HFFc6 (cell line): Measurements from ENCODE around the gene KMT5C. TPM values are rescaled to one million over a fixed set of nuclear protein-coding genes. Genes with fewer than 3 reads are reported as not detected.

ENCODE experiments used
- DNase-seq: peaks from one replicate; pipeline ENCODE4 v3.0.0-alpha.2; 2018
- H3K27ac Mint-ChIP-seq: 2 replicates; pipeline ENCODE4 v1.8.0; 2020; ENCODE audit warnings: mild to moderate bottlenecking, mixed read lengths
- H3K27me3 Mint-ChIP-seq: 2 replicates; pipeline ENCODE4 v1.8.0; 2021; ENCODE audit warnings: mild to moderate bottlenecking, moderate library complexity, mixed read lengths; ENCODE audit not compliant: insufficient read depth
- H3K36me3 Mint-ChIP-seq: 2 replicates; pipeline ENCODE4 v1.8.0; 2021; ENCODE audit warnings: low read depth, mixed read lengths
- H3K4me1 Mint-ChIP-seq: 2 replicates; pipeline ENCODE4 v1.8.0; 2020; ENCODE audit warnings: low read depth, mixed read lengths
- H3K4me3 Mint-ChIP-seq: 2 replicates; pipeline ENCODE4 v1.8.0; 2020; ENCODE audit warnings: mild to moderate bottlenecking, moderate library complexity, mixed read lengths
- H3K9me3 Mint-ChIP-seq: 2 replicates; pipeline ENCODE4 v1.8.0; 2020; ENCODE audit warnings: mild to moderate bottlenecking, mixed read lengths
- total RNA-seq, 6 experiments: library from RNA; stranded (reverse); fragmentation: NEBNext Ultra II Directional; extraction: Animal tissue kit (Norgen Biotek cat#: 25700); gene quantifications; 2 replicates in 1 of 6; 3 replicates in 5 of 6; pipeline ENCODE4 v1.2.3, GENCODE V29; 2021
- TF ChIP-seq, protein P1 (sequence below): fragments of 200-600 bp; sonication (generic); IDR thresholded peaks from 2 replicates; pipeline ENCODE4 v1.5.0; 2021; ENCODE audit warnings: antibody characterized with exemption, mild to moderate bottlenecking

The KMT5C gene
- total RNA-seq, 6 experiments from 2014 or later, result 3.8 to 6.2 (median 4.4) TPM

DNA sequence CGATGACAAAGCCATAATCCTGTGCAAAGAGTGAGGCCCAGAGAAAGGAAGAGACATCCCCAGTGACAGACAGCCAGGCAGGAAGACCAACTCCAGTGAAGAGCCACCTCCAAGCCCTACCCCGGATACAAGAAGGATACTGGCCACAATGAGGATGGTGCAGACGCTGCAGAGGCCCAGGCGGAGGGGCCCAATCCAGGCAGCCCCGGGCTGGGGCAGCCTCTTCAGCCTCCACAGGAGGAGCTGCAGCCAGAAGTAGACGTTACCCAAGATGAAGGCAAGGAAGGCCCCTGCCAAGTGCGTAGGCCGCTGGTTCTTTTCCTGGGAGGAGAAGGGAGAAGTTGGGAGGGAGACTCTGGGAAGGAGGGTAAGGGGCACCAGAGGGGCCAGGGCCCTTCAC, 23.0 kb upstream of the KMT5C start:
- DNase-seq, result no peak
- H3K9me3 Mint-ChIP-seq, result no peaks in the 10 kb centered on the region
- H3K36me3 Mint-ChIP-seq, result no peaks in the 10 kb centered on the region
- H3K4me1 Mint-ChIP-seq, result no peaks in the 10 kb centered on the region
- no peak overlapping the region for H3K4me3 Mint-ChIP-seq
- TF ChIP-seq, protein P1, sequence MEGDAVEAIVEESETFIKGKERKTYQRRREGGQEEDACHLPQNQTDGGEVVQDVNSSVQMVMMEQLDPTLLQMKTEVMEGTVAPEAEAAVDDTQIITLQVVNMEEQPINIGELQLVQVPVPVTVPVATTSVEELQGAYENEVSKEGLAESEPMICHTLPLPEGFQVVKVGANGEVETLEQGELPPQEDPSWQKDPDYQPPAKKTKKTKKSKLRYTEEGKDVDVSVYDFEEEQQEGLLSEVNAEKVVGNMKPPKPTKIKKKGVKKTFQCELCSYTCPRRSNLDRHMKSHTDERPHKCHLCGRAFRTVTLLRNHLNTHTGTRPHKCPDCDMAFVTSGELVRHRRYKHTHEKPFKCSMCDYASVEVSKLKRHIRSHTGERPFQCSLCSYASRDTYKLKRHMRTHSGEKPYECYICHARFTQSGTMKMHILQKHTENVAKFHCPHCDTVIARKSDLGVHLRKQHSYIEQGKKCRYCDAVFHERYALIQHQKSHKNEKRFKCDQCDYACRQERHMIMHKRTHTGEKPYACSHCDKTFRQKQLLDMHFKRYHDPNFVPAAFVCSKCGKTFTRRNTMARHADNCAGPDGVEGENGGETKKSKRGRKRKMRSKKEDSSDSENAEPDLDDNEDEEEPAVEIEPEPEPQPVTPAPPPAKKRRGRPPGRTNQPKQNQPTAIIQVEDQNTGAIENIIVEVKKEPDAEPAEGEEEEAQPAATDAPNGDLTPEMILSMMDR, result no peak
- peaks cover 25% of the 10 kb centered on the region for H3K27me3 Mint-ChIP-seq
- no peak overlapping the region for H3K27ac Mint-ChIP-seq

DNA sequence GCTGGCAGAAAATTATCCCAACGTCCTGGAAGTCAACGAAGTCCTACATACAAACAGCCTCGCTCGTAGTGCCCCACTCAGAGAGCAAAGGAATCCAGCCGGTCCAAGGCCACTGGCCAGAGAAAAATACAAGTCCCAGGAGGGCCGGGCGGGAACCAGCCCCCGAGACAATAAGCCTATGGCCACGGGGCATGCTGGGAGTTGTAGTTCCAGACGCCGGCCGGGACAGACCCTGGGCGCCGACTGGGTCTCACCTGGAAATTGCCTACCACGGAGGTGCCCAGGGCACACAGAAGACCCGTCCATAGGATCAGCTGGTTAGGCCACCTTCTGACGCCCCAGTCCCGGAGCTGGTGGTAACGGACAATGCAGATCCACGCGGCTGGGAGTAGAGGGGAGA, 19.9 kb upstream of the KMT5C start:
- Mint-ChIP-seq H3K9me3 (no peaks in the 10 kb centered on the region), H3K4me3 (no peak overlapping the region), H3K36me3 (no peaks in the 10 kb centered on the region), H3K4me1 (no peaks in the 10 kb centered on the region), H3K27me3 (peaks cover 33% of the 10 kb centered on the region), H3K27ac (no peak overlapping the region)
- TF ChIP-seq, protein P1, result no peak
- no peak for DNase-seq

DNA sequence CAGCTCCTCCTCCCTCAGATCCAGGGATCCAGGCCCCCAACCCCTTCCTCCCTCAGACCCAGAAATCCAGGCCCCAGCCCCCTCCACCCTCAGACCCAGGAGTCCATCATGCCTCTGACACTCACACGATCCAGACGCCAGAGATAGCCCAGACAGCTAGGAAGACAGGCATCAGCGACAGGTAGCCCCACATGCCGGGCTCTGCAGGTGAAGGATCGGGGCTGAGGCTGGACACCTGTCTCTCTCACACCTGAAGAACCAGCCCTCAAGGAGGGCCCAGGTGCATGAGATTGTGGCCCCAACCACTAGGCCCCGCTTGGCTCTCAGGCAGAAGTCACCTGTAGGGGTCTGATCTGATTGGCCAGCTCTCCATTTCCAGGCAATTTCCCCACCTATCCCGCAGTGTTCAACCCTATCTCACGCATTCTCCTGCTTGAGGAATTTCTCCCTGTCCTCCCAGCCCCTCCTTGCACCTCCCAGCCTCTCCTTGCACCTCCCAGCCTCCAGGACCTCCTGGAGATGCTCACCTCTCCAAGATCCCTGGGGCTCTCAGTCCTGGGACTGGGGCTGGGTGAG, 18.7 kb upstream of the KMT5C start:
- no peak overlapping the region for H3K27ac Mint-ChIP-seq
- no peaks in the 10 kb centered on the region for H3K9me3 Mint-ChIP-seq
- H3K4me3 Mint-ChIP-seq, result no peak overlapping the region
- no peaks in the 10 kb centered on the region for H3K36me3 Mint-ChIP-seq
- peaks cover 32% of the 10 kb centered on the region for H3K27me3 Mint-ChIP-seq
- TF ChIP-seq, protein P1, result no peak
- DNase-seq, result no peak
- H3K4me1 Mint-ChIP-seq, result no peaks in the 10 kb centered on the region

DNA sequence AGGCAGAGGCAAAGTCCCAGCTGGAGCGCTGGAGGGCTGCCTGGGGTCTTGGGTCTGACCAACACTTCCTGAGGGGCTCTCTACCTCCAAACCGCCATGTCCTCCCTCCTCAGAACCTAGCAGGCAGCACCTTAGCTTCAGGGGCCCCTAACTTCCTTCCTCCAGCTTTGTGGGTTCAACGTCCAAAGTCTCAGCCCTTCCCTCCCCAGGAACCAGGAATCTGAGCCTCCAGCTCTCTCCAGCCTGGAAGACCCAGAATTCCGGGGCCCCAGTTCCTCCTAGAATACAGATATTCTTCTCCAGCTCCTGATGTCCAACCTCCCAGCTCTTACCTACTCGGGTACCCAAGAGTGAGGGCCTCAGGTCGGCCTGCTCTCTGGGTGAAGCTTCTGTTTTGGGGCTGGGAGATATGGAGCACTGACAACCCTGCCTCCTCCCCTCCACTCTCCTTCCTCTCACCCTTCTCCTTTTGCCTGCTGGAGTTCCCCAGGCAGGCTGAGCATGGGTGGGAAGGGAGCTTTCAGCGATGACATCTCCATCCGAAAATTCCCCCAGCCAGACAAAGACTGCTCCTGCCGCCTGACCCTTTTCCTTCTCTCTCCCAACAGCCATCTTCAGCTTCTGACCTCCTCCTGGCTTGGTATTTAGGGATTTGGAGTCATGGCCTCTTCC, 18.1 kb upstream of the KMT5C start:
- TF ChIP-seq, protein P1, result no peak
- Mint-ChIP-seq H3K36me3 (no peaks in the 10 kb centered on the region), H3K4me1 (0 out of 2 replicates have a peak, but pooled peaks cover 5% of the 10 kb centered on the region), H3K27me3 (peaks cover 34% of the 10 kb centered on the region), H3K27ac (no peak overlapping the region), H3K4me3 (no peak overlapping the region), H3K9me3 (no peaks in the 10 kb centered on the region)
- DNase-seq, result no peak

DNA sequence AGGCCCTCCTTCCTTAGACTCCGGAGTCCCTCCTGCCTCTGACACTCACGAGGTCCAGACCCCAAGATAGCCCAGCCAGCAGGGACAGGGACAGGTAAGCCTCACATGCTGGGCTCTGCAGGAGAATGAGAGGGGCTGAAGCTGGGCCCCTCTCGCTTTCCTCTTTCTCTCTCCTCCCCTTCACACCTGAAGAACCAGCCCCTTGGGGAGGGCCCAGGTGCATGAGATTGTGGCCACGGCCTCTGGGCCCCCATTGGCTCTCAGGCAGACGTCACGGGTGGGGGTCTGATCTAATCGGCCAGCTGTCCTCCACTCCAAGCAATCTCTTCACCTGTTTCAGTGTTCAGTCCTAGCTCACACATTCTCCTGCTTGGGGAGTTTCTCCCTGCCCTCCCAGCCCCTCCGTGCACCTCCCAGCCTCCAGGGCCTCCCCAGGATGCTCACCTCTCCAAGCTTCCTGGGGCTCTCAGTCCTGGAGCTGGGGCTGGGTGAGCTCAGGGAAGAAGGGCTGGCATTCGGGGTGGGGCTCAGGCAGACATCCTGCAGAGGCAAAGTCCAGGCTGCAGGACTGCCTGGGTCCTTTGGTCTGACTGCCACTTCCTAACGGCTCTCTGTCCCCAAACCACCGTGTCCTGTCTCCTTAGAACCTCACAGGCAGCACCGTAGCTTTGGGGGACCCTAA, 17.3 kb upstream of the KMT5C start:
- DNase-seq, result no peak
- TF ChIP-seq, protein P1, result no peak
- Mint-ChIP-seq H3K9me3 (no peaks in the 10 kb centered on the region), H3K36me3 (no peaks in the 10 kb centered on the region), H3K4me3 (no peak overlapping the region), H3K27me3 (peaks cover 34% of the 10 kb centered on the region), H3K27ac (no peak overlapping the region), H3K4me1 (0 out of 2 replicates have a peak, but pooled peaks cover 6% of the 10 kb centered on the region)
